SK-N-SH (cell line): ENCODE results near the gene LRRC8E.

Experiments
- CHD2 ChIP-seq: fragments of 150-350 bp; IDR thresholded peaks from 2 replicates; pipeline ENCODE4 v1.6.1; 2018; ENCODE audit warnings: low read length; ENCODE audit not compliant: partially characterized antibody
- GABPA ChIP-seq: IDR thresholded peaks from 2 replicates; pipeline ENCODE4 v1.4.0; 2012; ENCODE audit warnings: low read depth, mild to moderate bottlenecking
- GATA2 ChIP-seq: sonication (generic); formaldehyde crosslinking; IDR thresholded peaks from 2 replicates; pipeline ENCODE4 v1.5.0; 2020; ENCODE audit warnings: mild to moderate bottlenecking, missing genetic modification reagents
- NRF1 ChIP-seq: IDR thresholded peaks from 2 replicates; pipeline ENCODE4 v1.6.1; 2012; ENCODE audit warnings: low read depth, mild to moderate bottlenecking, low read length
- SMC3 ChIP-seq: IDR thresholded peaks from 2 replicates; pipeline ENCODE4 v1.6.1; 2012; ENCODE audit warnings: low read depth, low read length, improper control_type of control experiment
- TF ChIP-seq, protein P1 (sequence below): fragments of 200-600 bp; sonication (generic); IDR thresholded peaks from 2 replicates; pipeline ENCODE4 v1.6.1; 2017; ENCODE audit warnings: antibody characterized with exemption, mild to moderate bottlenecking, moderate library complexity

DNA sequence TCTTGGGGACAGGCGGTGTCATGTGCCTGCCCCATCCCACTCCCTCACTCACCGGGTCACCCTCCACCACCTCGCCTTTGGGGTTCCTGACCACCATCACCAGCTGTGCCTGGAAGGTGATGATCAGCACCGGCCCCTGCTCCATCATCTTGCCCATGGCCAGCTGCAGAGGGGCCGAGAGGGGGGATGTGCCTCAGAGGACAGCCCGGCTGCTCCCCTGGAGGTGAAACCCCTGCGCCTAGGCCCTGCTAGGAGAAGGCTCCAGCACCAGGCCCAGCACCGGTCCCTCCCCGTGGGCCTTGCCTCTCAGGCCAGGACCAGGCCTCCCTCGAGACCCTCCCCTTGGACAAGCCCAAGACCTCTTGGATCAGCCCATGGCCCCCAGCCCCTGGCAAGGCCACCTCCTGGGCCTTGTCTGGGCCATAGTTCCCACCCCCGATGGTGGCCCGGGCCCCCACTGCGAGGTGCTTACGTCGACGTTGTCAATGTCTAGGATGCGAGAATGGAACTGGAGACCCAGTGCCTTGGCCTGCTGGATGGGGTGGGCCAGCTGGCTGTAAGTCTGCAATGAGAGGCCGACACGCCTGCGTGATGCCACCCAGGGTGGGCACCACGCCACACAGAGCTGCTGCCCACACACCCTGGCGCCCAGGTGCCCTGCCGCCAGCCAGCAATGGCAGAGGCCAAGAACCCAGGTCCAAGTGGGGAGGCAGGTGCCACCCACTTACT is 39.5 kb downstream of the LRRC8E start:
- TF ChIP-seq NRF1 = no peak
- TF ChIP-seq, protein P1, sequence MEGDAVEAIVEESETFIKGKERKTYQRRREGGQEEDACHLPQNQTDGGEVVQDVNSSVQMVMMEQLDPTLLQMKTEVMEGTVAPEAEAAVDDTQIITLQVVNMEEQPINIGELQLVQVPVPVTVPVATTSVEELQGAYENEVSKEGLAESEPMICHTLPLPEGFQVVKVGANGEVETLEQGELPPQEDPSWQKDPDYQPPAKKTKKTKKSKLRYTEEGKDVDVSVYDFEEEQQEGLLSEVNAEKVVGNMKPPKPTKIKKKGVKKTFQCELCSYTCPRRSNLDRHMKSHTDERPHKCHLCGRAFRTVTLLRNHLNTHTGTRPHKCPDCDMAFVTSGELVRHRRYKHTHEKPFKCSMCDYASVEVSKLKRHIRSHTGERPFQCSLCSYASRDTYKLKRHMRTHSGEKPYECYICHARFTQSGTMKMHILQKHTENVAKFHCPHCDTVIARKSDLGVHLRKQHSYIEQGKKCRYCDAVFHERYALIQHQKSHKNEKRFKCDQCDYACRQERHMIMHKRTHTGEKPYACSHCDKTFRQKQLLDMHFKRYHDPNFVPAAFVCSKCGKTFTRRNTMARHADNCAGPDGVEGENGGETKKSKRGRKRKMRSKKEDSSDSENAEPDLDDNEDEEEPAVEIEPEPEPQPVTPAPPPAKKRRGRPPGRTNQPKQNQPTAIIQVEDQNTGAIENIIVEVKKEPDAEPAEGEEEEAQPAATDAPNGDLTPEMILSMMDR = no peak
- no peak for TF ChIP-seq GABPA
- TF ChIP-seq SMC3 = no peak
- TF ChIP-seq CHD2 = no peak
- no peak for TF ChIP-seq GATA2 (CRISPR knock-in tag)
